Activated CD4-positive, alpha-beta T cell treated with anti-CD3 and anti-CD28 coated beads, Interleukin-2, amount 10 ng/mL, durations not matched to agents 24 days and 14 days (primary cell): ENCODE results near the gene ADGB. TPM values are rescaled to one million over a fixed set of nuclear protein-coding genes. Genes with fewer than 3 reads are reported as not detected.
"Not testable (repeated sequence)": the region's sequence is repeated elsewhere in the genome, so short reads cannot be mapped to it uniquely, and the experiment has no call there.

Experiments
- DNase-seq: peaks from one replicate; pipeline ENCODE4 v3.0.0; 2022
- H3K27ac Mint-ChIP-seq: one replicate; pipeline ENCODE4 v1.8.0; 2022; ENCODE audit warnings: mild to moderate bottlenecking, mixed read lengths
- H3K27me3 Mint-ChIP-seq: one replicate; pipeline ENCODE4 v1.8.0; 2022; ENCODE audit warnings: mixed read lengths
- H3K36me3 Mint-ChIP-seq: one replicate; pipeline ENCODE4 v1.8.0; 2022; ENCODE audit warnings: low read depth, mild to moderate bottlenecking, mixed read lengths
- H3K4me1 Mint-ChIP-seq: one replicate; pipeline ENCODE4 v1.8.0; 2021; ENCODE audit warnings: mixed read lengths
- H3K4me3 Mint-ChIP-seq: one replicate; pipeline ENCODE4 v1.8.0; 2022; ENCODE audit warnings: mild to moderate bottlenecking, moderate library complexity, mixed read lengths
- H3K9me3 Mint-ChIP-seq: one replicate; pipeline ENCODE4 v1.8.0; 2021; ENCODE audit warnings: mixed read lengths
- intact Hi-C: fragments of 100-400 bp; cut with micrococcal nuclease; formaldehyde crosslinking; loops from one replicate; pipeline ENCODE4 v1.15.1; 2023
- total RNA-seq: library from RNA; stranded (reverse); gene quantifications from 2 replicates; pipeline ENCODE4 v1.2.3, GENCODE V29; 2022

ADGB gene
- not detected in 2 replicates for total RNA-seq

GRCh38 chr6:146598772-146599405 is at the start of gene ADGB:
Gene ADGB (plus strand): TSS chr6:146598972. CDS start chr6:146599041, 69 bp downstream.
- no peak within 1 kb of the TSS for H3K27ac Mint-ChIP-seq
- intact Hi-C loops = no loop called here
- no peaks in the 10 kb centered on the region for H3K36me3 Mint-ChIP-seq
- no peak for DNase-seq
- no peaks in the 10 kb centered on the region for H3K9me3 Mint-ChIP-seq
- peaks cover 13% of the 10 kb centered on the region for H3K27me3 Mint-ChIP-seq
- peak within 1 kb of the TSS; percentile 39 for H3K4me3 Mint-ChIP-seq
- H3K4me1 Mint-ChIP-seq = peaks cover 5% of the 10 kb centered on the region

- no peak overlapping the region for H3K27ac Mint-ChIP-seq
- no peaks in the 10 kb centered on the region for H3K36me3 Mint-ChIP-seq
- H3K4me1 Mint-ChIP-seq = no peaks in the 10 kb centered on the region
- H3K4me3 Mint-ChIP-seq = no peak overlapping the region
- H3K9me3 Mint-ChIP-seq = no peaks in the 10 kb centered on the region
- peaks cover 10% of the 10 kb centered on the region for H3K27me3 Mint-ChIP-seq
- DNase-seq = no peak
- intact Hi-C loops = no loop called here
These were observed 47.9 kb upstream of the ADGB start for GRCh38 chr6:146550911-146551310.

GRCh38 chr6:146551545-146551944 is 47.2 kb upstream of the ADGB start:
- Mint-ChIP-seq H3K4me1 (no peaks in the 10 kb centered on the region), H3K27me3 (peaks cover 8% of the 10 kb centered on the region), H3K36me3 (no peaks in the 10 kb centered on the region), H3K9me3 (no peaks in the 10 kb centered on the region), H3K4me3 (no peak overlapping the region), H3K27ac (no peak overlapping the region)
- intact Hi-C loops = no loop called here
- DNase-seq = no peak

- DNase-seq = no peak
- Mint-ChIP-seq H3K9me3 (no peaks in the 10 kb centered on the region), H3K27me3 (no peaks in the 10 kb centered on the region), H3K4me1 (no peaks in the 10 kb centered on the region), H3K36me3 (no peaks in the 10 kb centered on the region), H3K4me3 (no peak overlapping the region), H3K27ac (no peak overlapping the region)
- intact Hi-C loops = no loop called here
These were observed 45.2 kb upstream of the ADGB start for GRCh38 chr6:146553377-146554135.

DNA sequence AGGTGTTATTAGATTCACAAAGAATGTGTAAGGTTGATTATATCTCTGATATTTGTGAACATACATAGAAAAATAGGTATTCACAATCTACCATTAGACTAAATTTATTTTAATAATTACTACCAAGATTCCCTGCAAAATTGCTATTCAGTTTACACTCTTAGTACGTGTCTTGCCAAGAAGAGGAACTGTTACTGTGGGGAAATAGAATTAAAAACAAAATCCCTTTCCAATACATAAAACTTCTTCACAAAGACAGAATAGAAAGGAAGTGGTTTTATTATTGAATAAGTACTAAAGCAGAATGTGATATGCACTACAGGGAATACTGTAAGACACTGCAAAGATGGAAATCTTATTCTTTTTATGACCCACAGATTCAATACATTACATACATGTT is 38.2 kb upstream of the ADGB start:
- H3K4me1 Mint-ChIP-seq = no peaks in the 10 kb centered on the region
- H3K9me3 Mint-ChIP-seq = no peaks in the 10 kb centered on the region
- H3K27ac Mint-ChIP-seq = no peak overlapping the region
- DNase-seq = no peak
- H3K27me3 Mint-ChIP-seq = no peaks in the 10 kb centered on the region
- H3K36me3 Mint-ChIP-seq = no peaks in the 10 kb centered on the region
- intact Hi-C loops = no loop called here
- H3K4me3 Mint-ChIP-seq = no peak overlapping the region

GRCh38 chr6:146566661-146567060 is 32.1 kb upstream of the ADGB start:
- intact Hi-C loops, H3K36me3 Mint-ChIP-seq, H3K9me3 Mint-ChIP-seq, H3K4me3 Mint-ChIP-seq, H3K27me3 Mint-ChIP-seq, H3K4me1 Mint-ChIP-seq, H3K27ac Mint-ChIP-seq, DNase-seq: not testable (repeated sequence)

GRCh38 chr6:146568619-146569018 is 30.2 kb upstream of the ADGB start:
- intact Hi-C loops, H3K4me1 Mint-ChIP-seq, H3K27ac Mint-ChIP-seq, H3K27me3 Mint-ChIP-seq, DNase-seq, H3K36me3 Mint-ChIP-seq, H3K4me3 Mint-ChIP-seq, H3K9me3 Mint-ChIP-seq: not testable (repeated sequence)

DNA sequence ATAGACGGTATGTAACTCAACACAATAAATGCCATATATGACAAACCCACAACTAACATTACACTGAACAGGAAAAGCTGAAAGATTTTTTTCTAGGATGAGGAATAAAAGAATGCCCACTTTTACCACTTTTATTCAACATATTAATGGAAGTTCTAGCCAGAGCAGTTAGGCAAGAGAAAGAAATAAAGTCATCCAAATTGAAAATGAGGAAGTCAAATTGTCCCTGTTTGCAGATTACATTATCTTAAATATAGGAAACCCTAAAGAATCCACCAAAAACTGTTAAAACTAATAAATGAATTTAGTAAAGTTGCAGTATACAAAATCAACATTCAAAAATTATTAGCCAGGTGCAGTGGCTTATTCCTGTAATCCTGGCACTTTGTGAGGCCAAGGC is 24.6 kb upstream of the ADGB start:
- no peak overlapping the region for H3K27ac Mint-ChIP-seq
- no peaks in the 10 kb centered on the region for H3K36me3 Mint-ChIP-seq
- no peaks in the 10 kb centered on the region for H3K9me3 Mint-ChIP-seq
- H3K27me3 Mint-ChIP-seq = no peaks in the 10 kb centered on the region
- intact Hi-C loops = no loop called here
- DNase-seq = no peak
- no peak overlapping the region for H3K4me3 Mint-ChIP-seq
- no peaks in the 10 kb centered on the region for H3K4me1 Mint-ChIP-seq

DNA sequence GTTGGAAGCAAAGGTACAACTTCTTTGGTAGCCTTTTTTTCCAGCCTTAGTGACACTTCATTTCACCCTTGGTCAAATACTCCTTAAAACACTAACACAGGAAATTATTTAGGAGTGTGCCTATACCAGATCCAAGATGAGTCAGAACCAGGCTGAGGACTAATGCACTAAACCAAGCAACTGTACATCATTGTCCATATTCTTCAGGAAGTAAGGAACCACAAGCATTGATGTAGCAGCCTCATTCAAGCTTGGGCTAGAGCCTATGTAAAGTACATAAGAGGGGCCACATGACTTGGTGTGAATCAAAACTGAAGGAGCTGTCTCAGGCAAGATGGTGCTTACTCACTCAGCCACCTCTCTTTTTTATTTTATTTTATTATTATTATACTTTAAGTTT is 20.7 kb upstream of the ADGB start:
- intact Hi-C loops = no loop called here
- Mint-ChIP-seq H3K4me3 (no peak overlapping the region), H3K9me3 (no peaks in the 10 kb centered on the region), H3K36me3 (no peaks in the 10 kb centered on the region), H3K27ac (no peak overlapping the region), H3K4me1 (no peaks in the 10 kb centered on the region), H3K27me3 (no peaks in the 10 kb centered on the region)
- DNase-seq = no peak

DNA sequence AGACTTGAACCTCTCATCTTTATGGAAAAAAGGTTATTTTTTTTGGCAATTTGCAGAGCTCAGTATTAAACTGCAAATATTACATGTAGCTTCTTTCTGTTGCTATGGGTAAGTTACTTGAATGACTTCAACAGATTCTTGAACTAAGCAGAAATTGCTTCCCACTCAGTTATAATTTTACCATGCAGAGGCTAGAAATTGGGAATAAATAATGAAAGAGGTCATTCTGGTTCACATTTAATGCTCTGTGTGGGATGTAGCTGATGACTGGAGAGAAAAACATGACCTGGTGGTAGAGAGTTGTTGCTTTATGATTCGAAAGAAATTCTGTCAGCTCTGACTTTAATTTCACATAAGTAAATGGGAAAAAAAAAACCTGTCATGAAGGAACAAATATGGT is 16.8 kb upstream of the ADGB start:
- no peak overlapping the region for H3K4me3 Mint-ChIP-seq
- H3K4me1 Mint-ChIP-seq = no peaks in the 10 kb centered on the region
- intact Hi-C loops = no loop called here
- H3K27me3 Mint-ChIP-seq = no peaks in the 10 kb centered on the region
- no peak overlapping the region for H3K27ac Mint-ChIP-seq
- no peaks in the 10 kb centered on the region for H3K36me3 Mint-ChIP-seq
- no peaks in the 10 kb centered on the region for H3K9me3 Mint-ChIP-seq
- DNase-seq = no peak

GRCh38 chr6:146582857-146583256 is 15.9 kb upstream of the ADGB start:
- Mint-ChIP-seq H3K36me3 (no peaks in the 10 kb centered on the region), H3K4me1 (no peaks in the 10 kb centered on the region), H3K27me3 (no peaks in the 10 kb centered on the region), H3K27ac (no peak overlapping the region), H3K9me3 (no peaks in the 10 kb centered on the region), H3K4me3 (no peak overlapping the region)
- no peak for DNase-seq
- intact Hi-C loops = no loop called here

DNA sequence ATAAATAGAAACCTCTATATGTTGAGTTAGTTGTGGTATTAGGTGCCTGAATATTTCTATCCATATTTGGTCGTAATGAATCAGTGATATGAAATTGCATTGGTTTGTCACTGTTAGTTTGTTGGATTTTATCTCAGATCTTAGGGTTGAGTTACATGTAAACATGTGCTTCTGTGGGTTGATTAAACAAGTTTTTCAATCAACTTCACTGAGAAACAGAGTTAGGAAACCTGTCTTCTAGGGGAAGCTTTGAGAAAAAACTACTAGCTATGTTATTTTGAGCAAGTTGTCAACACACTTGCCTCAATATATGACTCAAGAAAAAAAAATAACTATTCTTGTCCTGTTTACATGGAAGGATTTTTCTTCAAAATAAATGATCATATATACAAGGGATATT is 14.8 kb upstream of the ADGB start:
- H3K9me3 Mint-ChIP-seq = no peaks in the 10 kb centered on the region
- no peaks in the 10 kb centered on the region for H3K27me3 Mint-ChIP-seq
- no peak overlapping the region for H3K4me3 Mint-ChIP-seq
- no peak for DNase-seq
- H3K36me3 Mint-ChIP-seq = no peaks in the 10 kb centered on the region
- H3K27ac Mint-ChIP-seq = no peak overlapping the region
- no peaks in the 10 kb centered on the region for H3K4me1 Mint-ChIP-seq
- intact Hi-C loops = no loop called here

- no peak overlapping the region for H3K27ac Mint-ChIP-seq
- DNase-seq = no peak
- H3K36me3 Mint-ChIP-seq = no peaks in the 10 kb centered on the region
- no peaks in the 10 kb centered on the region for H3K27me3 Mint-ChIP-seq
- no peaks in the 10 kb centered on the region for H3K9me3 Mint-ChIP-seq
- no peaks in the 10 kb centered on the region for H3K4me1 Mint-ChIP-seq
- no peak overlapping the region for H3K4me3 Mint-ChIP-seq
- intact Hi-C loops = no loop called here
These were observed 11.3 kb upstream of the ADGB start for GRCh38 chr6:146587459-146587858.

DNA sequence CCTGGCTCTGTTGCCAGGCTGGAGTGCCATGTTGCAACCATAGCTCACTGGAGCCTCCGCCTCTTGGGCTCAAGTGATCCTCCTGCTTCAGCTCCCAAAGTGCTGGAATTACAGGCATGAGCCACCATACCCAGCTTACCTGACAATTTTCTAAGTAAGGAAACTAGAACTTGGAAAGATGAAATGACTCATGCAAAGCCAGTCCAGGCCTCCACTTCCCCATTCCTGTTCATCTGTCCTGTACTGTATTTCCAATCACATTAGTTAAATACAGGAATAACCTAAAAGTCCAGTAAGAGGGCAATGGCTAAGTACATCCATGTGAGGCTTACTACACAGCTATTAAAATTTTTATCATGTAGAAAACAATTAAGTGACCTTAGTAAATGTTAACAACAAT is 8.3 kb upstream of the ADGB start:
- H3K27ac Mint-ChIP-seq = no peak overlapping the region
- intact Hi-C loops = no loop called here

GRCh38 chr6:146592451-146592850 is 6.3 kb upstream of the ADGB start:
- no peaks in the 10 kb centered on the region for H3K36me3 Mint-ChIP-seq
- H3K9me3 Mint-ChIP-seq = no peaks in the 10 kb centered on the region
- H3K4me1 Mint-ChIP-seq = no peaks in the 10 kb centered on the region
- no peak overlapping the region for H3K27ac Mint-ChIP-seq
- no peak overlapping the region for H3K4me3 Mint-ChIP-seq
- no peak for DNase-seq
- intact Hi-C loops = no loop called here
- H3K27me3 Mint-ChIP-seq = peaks cover 3% of the 10 kb centered on the region

More for the DNA sequence above, 8.3 kb upstream of the ADGB start:
- Mint-ChIP-seq H3K36me3 (no peaks in the 10 kb centered on the region), H3K27me3 (peaks cover 3% of the 10 kb centered on the region), H3K4me1 (no peaks in the 10 kb centered on the region), H3K9me3 (no peaks in the 10 kb centered on the region), H3K4me3 (no peak overlapping the region)
- no peak for DNase-seq
